K562 (cell line): ENCODE data around the gene RABGAP1. TPM values are rescaled to one million over a fixed set of nuclear protein-coding genes. Genes with fewer than 3 reads are reported as not detected.

ENCODE experiments used
- ATAC-seq: fragments of 200-7000 bp; cut with Tn5 transposase; 3 replicates; pipeline ENCODE4 v1.9.1; 2020; ENCODE audit warnings: moderate library complexity
- BruUV-seq: library from RNA; stranded (reverse); fragments of 400-500 nt; replicated peaks from 2 replicates; lab custom pipeline; 2021; lab: Mats Ljungman, UMichigan
- CTCF ChIA-PET: fragments of 300-600 bp; formaldehyde crosslinking; extraction: SDS; loops from one replicate; lab custom pipeline; 2021; ENCODE audit warnings: low intra/inter-chr PET ratio; lab: Yijun Ruan, JAX
- POLR2A ChIA-PET: fragments of 300-600, 350-650 bp; sonication (Branson Sonifier 250); formaldehyde crosslinking; extraction: SDS; loops from one replicate; lab custom pipeline; 2021; ENCODE audit warnings: antibody characterized with exemption, inconsistent platforms; lab: Yijun Ruan, JAX
- DNase-seq, 4 experiments: peaks; one replicate each; pipeline versions ENCODE4 v3.0.0 to v3.0.0-alpha.2; 2011 to 2018; ENCODE audit warnings: low spot score in 3 of 4, mixed read lengths in 3 of 4; ENCODE audit errors: extremely low read depth in 1 of 4
- FAIRE-seq: peaks from 2 replicates; lab custom pipeline; 2011; peaks lifted over from hg19 to GRCh38; lab: Jason Lieb, UNC
- H2AFZ ChIP-seq: 2 replicates; pipeline ENCODE4 v1.6.0; 2011; ENCODE audit warnings: low read depth, low read length, control low read depth, inconsistent platforms
- H3K27ac ChIP-seq: fragments of 200-600 bp; 3 replicates; pipeline ENCODE4 v1.8.0; 2011; ENCODE audit warnings: low read depth, mild to moderate bottlenecking, control low read depth, inconsistent platforms, low read length, moderate library complexity, mixed read lengths; ENCODE audit errors: extremely low read depth
- H3K27me3 ChIP-seq, 2 experiments: fragments of 300-600 bp in 1 of 2; 2 replicates in 1 of 2; 3 replicates in 1 of 2; pipeline versions ENCODE4 v1.6.0 to v1.8.0; 2011; ENCODE audit warnings: inconsistent platforms in 2 of 2, low read length in 2 of 2, mild to moderate bottlenecking in 1 of 2, mixed read lengths in 1 of 2, moderate library complexity in 1 of 2; ENCODE audit not compliant: control insufficient read depth in 2 of 2, insufficient read depth in 2 of 2
- H3K36me3 ChIP-seq: fragments of 300-600 bp; 3 replicates; pipeline ENCODE4 v1.8.0; 2011; ENCODE audit warnings: mild to moderate bottlenecking, low read length, inconsistent platforms; ENCODE audit not compliant: control insufficient read depth, insufficient read depth
- H3K4me1 ChIP-seq, 2 experiments: fragments of 200-600 bp in 1 of 2; replicated peaks in 1 of 2; 2 replicates in 1 of 2; 3 replicates in 1 of 2; pipeline versions ENCODE4 v1.5.1 to v1.8.0; 2011; ENCODE audit warnings: inconsistent platforms in 2 of 2, low read length in 2 of 2, mild to moderate bottlenecking in 1 of 2, mixed read lengths in 1 of 2, moderate library complexity in 1 of 2; ENCODE audit not compliant: control insufficient read depth in 2 of 2, insufficient read depth in 2 of 2
- H3K4me2 ChIP-seq: 2 replicates; pipeline ENCODE4 v1.6.1; 2011; ENCODE audit warnings: low read length, control low read depth, inconsistent platforms, mixed read lengths; ENCODE audit not compliant: insufficient read depth
- H3K4me3 ChIP-seq: fragments of 200-600 bp; sonication (generic), shearing (Covaris generic); 2 replicates; pipeline ENCODE4 v1.5.1; 2016; ENCODE audit warnings: control low read depth, inconsistent platforms
- H3K79me2 ChIP-seq: fragments of 200-600 bp; 3 replicates; pipeline ENCODE4 v1.8.0; 2011; ENCODE audit warnings: low read length, inconsistent platforms; ENCODE audit not compliant: control insufficient read depth, insufficient read depth
- H3K9ac ChIP-seq, 2 experiments: 2 replicates each; pipeline versions ENCODE4 v1.6.0 to v1.6.1; 2011; ENCODE audit warnings: low read depth in 2 of 2, low read length in 2 of 2, control low read depth in 1 of 2, inconsistent platforms in 1 of 2, mild to moderate bottlenecking in 1 of 2, mixed read lengths in 1 of 2; ENCODE audit not compliant: insufficient read depth in 1 of 2
- H3K9me1 ChIP-seq: one replicate; pipeline ENCODE4 v1.6.0; 2011; ENCODE audit warnings: inconsistent platforms, mild to moderate bottlenecking, low read length, moderate library complexity; ENCODE audit not compliant: control insufficient read depth, insufficient read depth
- H3K9me3 ChIP-seq: replicated peaks from 2 replicates; pipeline ENCODE4 v1.5.1; 2011; ENCODE audit warnings: low read depth, low read length, inconsistent platforms; ENCODE audit not compliant: control insufficient read depth, insufficient read depth
- H4K20me1 ChIP-seq: replicated peaks from 2 replicates; pipeline ENCODE4 v1.6.1; 2011; ENCODE audit warnings: low read length, inconsistent platforms, mixed read lengths; ENCODE audit not compliant: control insufficient read depth, insufficient read depth
- BRD4 ChIP-seq: fragments of 200-600 bp; sonication (generic); IDR thresholded peaks from 2 replicates; pipeline ENCODE4 v1.6.1; 2017; ENCODE audit warnings: inconsistent platforms
- CSDE1 ChIP-seq, 2 experiments: fragments of 450-650 bp; IDR thresholded peaks; 2 replicates each; pipeline ENCODE4 v1.6.1; 2016; ENCODE audit warnings: mild to moderate bottlenecking in 1 of 2
- JUNB ChIP-seq: fragments of 450-650 bp; formaldehyde crosslinking; conservative IDR thresholded peaks from 2 replicates; pipeline ENCODE4 v1.4.0; 2020; ENCODE audit warnings: mild to moderate bottlenecking
- NFRKB ChIP-seq: fragments of 450-650 bp; IDR thresholded peaks from 2 replicates; pipeline ENCODE4 v1.6.1; 2016; ENCODE audit warnings: low read depth
- PHTF2 ChIP-seq: fragments of 250-450 bp; sonication (Bioruptor Pico); IDR thresholded peaks from 2 replicates; pipeline ENCODE4 v1.5.0; 2021; ENCODE audit warnings: mild to moderate bottlenecking
- RB1 ChIP-seq: fragments of 450-650 bp; IDR thresholded peaks from 2 replicates; pipeline ENCODE4 v1.6.1; 2017; ENCODE audit warnings: low read depth, mild to moderate bottlenecking
- TOE1 ChIP-seq, 2 experiments: fragments of 450-650 bp in 1 of 2; sonication (generic) in 1 of 2; formaldehyde crosslinking in 1 of 2; IDR thresholded peaks; 2 replicates each; pipeline versions ENCODE4 v1.7.1 to v1.8.0; 2016 to 2022; ENCODE audit warnings: borderline replicate concordance in 2 of 2, mild to moderate bottlenecking in 2 of 2, antibody characterized with exemption in 1 of 2, inconsistent platforms in 1 of 2, low read depth in 1 of 2, missing genetic modification reagents in 1 of 2, moderate library complexity in 1 of 2
- ZNF134 ChIP-seq: fragments of 250-450 bp; sonication (Bioruptor Pico); conservative IDR thresholded peaks from 2 replicates; pipeline ENCODE4 v1.4.0; 2020
- ZNF668 ChIP-seq: fragments of 250-450 bp; sonication (Bioruptor Pico); IDR thresholded peaks from 2 replicates; pipeline ENCODE4 v1.8.0; 2022; ENCODE audit warnings: mild to moderate bottlenecking, inconsistent platforms
- ZNF717 ChIP-seq: fragments of 250-450 bp; sonication (Bioruptor Pico); IDR thresholded peaks from 2 replicates; pipeline ENCODE4 v1.5.0; 2021
- WGBS: fragments of 100-300 bp; shearing (Covaris generic); methylation state at CpG from one replicate; pipeline ENCODE4 v1.1.6; 2016; ENCODE audit warnings: low coverage, mixed read lengths; ENCODE audit not compliant: insufficient coverage; ENCODE audit errors: missing lambda C conversion rate; 5-methylcytosine and 5-hydroxymethylcytosine counted together
- in situ Hi-C: fragments of 300-500 bp; cut with MboI; formaldehyde crosslinking; loops from 4 replicates; pipeline ENCODE4 v1.15.0; 2018; ENCODE audit warnings: inconsistent platforms, mixed read lengths
- intact Hi-C: fragments of 100-400 bp; cut with micrococcal nuclease; formaldehyde crosslinking; loops from 2 replicates; pipeline ENCODE4 v1.14.2; 2022
- polyA plus RNA-seq, 8 experiments: library from polyadenylated mRNA; depleted of rRNA in 4 of 8; stranded (reverse) in 5 of 8; unstranded in 3 of 8; fragments of >200 nt; fragmentation: Nextera tagmentation in 2 of 8; fragmentation: Illumina TruSeq in 1 of 8; extraction: Ambion mirVana in 2 of 8; extraction: Trizol in 1 of 8; gene quantifications; 2 replicates each; pipeline versions ENCODE4 v1.2.1 to v1.2.3, GENCODE V29; 2011 to 2014; ENCODE audit warnings: inconsistent platforms in 1 of 8, missing spikeins in 1 of 8
- total RNA-seq, 7 experiments: library from RNA; depleted of rRNA in 6 of 7; stranded (reverse); fragments of >200 nt in 6 of 7; fragmentation: Illumina TruSeq in 2 of 7; extraction: Trizol in 2 of 7; gene quantifications; 2 replicates each; pipeline versions ENCODE4 v1.2.1 to v1.2.3, GENCODE V29; 2011 to 2021; ENCODE audit warnings: low replicate concordance in 1 of 7
- TF ChIP-seq, protein P1 (sequence below): sonication (generic); formaldehyde crosslinking; IDR thresholded peaks from 2 replicates; pipeline ENCODE4 v1.8.0; 2022; ENCODE audit warnings: mild to moderate bottlenecking, missing genetic modification reagents

RABGAP1 gene
- total and polyA plus RNA-seq, 9 of the 15 experiments (the other 6 are each of a cell fraction or from before 2014, with no cell fraction given), result 1.5 to 22.7 (median 13.1) TPM

DNA sequence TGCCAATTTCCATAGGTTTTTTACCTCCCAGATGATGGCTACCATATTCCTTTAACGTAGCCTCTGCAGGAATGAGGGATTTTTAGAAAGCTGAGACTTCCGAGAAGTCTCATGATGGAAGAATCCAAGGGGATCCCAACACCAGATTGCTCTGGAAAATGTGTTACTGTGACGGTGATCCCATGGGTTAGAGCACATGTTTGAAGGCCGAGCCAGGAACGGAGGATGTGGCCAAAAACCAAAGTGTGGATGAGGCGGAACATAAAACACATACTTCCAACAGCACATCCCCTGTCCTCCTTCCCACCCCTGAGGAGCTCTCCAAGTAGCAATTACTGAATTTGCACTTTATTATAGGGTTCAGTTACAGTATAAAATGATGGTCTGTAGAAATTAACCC, 175.2 kb downstream of the RABGAP1 start:
- Histone ChIP-seq H3K9me3 (no peaks in the 10 kb centered on the region), H3K9ac (no peak overlapping the region), H4K20me1 (0 out of 2 replicates have a peak, but pooled peaks cover under 1% of the 10 kb centered on the region), H3K4me3 (no peak overlapping the region), H3K27me3 (no peaks in the 10 kb centered on the region), H3K9me1 (no peaks in the 10 kb centered on the region), H3K36me3 (peaks cover 60% of the 10 kb centered on the region; the same call in 2 of the 3 replicates), H3K27ac (no peak overlapping the region), H3K4me2 (no peak overlapping the region), H2AFZ (no peak overlapping the region), H3K79me2 (no peaks in the 10 kb centered on the region), H3K4me1 (peaks cover 0 to 6% of the 10 kb centered on the region in 2 experiments; a peak in 1 of 5 replicates)
- FAIRE-seq (no peak), ATAC-seq (no peak), DNase-seq (no peak)
- TF ChIP-seq ZNF668 (CRISPR knock-in tag), result no peak
- WGBS, result 93% methylated on average over 6 of the region's 6 CpGs
- ChIA-PET CTCF (no interaction called here), POLR2A (interaction anchor here (0.8 to 1.5 kb wide), 3 partner anchors 9 to 234 kb away, joined by 4 to 5 read pairs (median 4); no protein-coding TSS in a partner anchor)
- in situ Hi-C loops (no loop called here), intact Hi-C loops (no loop called here)
- no TSS peak for BruUV-seq

DNA sequence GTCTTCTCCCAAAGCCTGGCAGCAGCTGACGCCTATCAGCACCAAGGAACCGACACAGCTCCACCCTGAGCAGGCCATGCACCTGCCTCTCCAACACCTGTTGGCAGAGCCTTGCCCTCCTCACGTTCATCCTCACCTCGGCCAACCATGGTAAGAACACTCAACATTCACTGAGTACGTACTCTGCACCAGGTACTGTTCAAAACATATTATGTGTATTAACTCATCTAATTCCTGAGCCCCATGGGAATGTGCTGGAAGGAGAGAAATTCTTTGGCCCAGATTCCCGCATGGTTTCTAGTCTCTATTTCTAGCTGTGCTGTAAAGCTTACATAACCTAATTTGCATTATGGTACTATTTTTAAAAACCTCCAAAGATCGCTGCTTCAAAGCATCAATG, 178.7 kb downstream of the RABGAP1 start:
- Histone ChIP-seq H3K9me1 (no peaks in the 10 kb centered on the region), H3K79me2 (no peaks in the 10 kb centered on the region), H3K9me3 (no peaks in the 10 kb centered on the region), H3K27ac (no peak overlapping the region), H3K9ac (peak overlapping the region in 1 of 2 experiments; percentile 24; a peak in 1 of 4 replicates), H3K4me3 (no peak overlapping the region), H3K27me3 (no peaks in the 10 kb centered on the region), H3K36me3 (peaks cover 64% of the 10 kb centered on the region), H3K4me1 (no peaks in the 10 kb centered on the region), H2AFZ (no peak overlapping the region), H4K20me1 (no peaks in the 10 kb centered on the region), H3K4me2 (no peak overlapping the region)
- FAIRE-seq, result no peak
- intact Hi-C loops, result no loop called here
- TF ChIP-seq ZNF717 (CRISPR knock-in tag) (no peak), CSDE1 (IDR thresholded peaks at IDR 0.05) (no peak), TOE1 (IDR thresholded peaks at IDR 0.05; ENCODE audit: borderline replicate concordance) (no peak), TOE1 (CRISPR knock-in tag; IDR thresholded peaks at IDR 0.05; ENCODE audit: borderline replicate concordance, low read depth) (no peak), BRD4 (no peak), JUNB (CRISPR knock-in tag) (no peak), PHTF2 (CRISPR knock-in tag) (no peak), NFRKB (no peak), RB1 (no peak), ZNF134 (no peak)
- TF ChIP-seq, protein P1, sequence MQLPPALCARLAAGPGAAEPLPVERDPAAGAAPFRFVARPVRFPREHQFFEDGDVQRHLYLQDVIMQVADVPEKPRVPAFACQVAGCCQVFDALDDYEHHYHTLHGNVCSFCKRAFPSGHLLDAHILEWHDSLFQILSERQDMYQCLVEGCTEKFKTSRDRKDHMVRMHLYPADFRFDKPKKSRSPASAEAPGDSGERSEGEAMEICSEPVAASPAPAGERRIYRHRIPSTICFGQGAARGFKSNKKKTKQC (CRISPR knock-in tag), result no peak
- ATAC-seq, result no peak
- no peak for DNase-seq
- in situ Hi-C loops, result no loop called here
- ChIA-PET POLR2A (no interaction called here), CTCF (no interaction called here)
- no TSS peak for BruUV-seq
- 93% methylated on average over 7 of the region's 7 CpGs for WGBS
